ENCODE data around the gene RPL38.

Gene RPL38

DNA sequence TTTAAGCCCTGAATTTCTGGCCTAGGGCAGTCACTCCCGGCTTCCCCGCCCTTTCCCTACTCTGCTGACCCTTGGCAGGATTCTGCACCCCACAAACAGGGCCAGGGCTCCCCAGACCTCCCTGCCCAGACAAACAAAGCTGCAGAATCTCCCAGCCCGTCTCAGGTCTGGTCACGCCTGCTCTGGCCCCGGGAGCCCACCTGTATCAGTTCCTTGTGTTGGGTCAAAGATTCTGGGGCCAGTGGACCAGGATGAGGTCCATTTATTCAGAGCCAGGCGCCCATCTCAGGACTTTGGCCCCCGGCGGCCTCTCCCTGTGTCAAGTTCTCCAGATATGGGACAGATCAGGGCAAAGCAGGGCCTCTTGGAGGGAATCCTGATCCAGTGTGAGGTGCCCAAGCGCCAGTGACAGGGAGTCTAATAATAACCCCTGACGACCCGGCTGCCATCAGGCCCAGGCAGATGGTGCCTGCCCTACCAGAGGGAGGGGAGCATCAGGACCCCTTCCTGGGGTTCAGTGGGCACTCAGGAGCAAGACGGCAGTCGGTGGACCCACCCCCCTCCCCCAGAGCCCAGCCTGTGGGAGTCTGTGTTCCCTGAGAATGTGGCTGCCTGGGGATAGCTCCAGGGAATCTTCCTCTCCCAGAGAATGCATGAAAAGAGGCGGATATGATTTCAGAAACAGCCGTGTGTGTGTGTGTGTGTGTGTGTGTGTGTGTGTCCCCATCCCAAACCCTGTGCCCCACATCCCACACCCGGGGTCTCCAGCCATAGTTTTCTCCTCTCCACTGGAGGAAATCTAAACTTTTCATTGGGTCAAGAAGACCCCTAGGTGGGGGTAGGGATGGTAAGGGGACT, 11.2 kb downstream of the RPL38 start:
- Histone ChIP-seq H3K27me3 (ENCODE audit: insufficient read depth, poor library complexity, severe bottlenecking) (no peaks in the 10 kb centered on the region), H3K4me3 (replicated peaks; ENCODE audit: insufficient read depth, low read length) (no peak overlapping the region), H3K27ac (replicated peaks) (no peak overlapping the region)
- no peak for DNase-seq (ENCODE audit: low read depth in 1 of 2, low spot score in 1 of 2)
- TF ChIP-seq, protein P1, sequence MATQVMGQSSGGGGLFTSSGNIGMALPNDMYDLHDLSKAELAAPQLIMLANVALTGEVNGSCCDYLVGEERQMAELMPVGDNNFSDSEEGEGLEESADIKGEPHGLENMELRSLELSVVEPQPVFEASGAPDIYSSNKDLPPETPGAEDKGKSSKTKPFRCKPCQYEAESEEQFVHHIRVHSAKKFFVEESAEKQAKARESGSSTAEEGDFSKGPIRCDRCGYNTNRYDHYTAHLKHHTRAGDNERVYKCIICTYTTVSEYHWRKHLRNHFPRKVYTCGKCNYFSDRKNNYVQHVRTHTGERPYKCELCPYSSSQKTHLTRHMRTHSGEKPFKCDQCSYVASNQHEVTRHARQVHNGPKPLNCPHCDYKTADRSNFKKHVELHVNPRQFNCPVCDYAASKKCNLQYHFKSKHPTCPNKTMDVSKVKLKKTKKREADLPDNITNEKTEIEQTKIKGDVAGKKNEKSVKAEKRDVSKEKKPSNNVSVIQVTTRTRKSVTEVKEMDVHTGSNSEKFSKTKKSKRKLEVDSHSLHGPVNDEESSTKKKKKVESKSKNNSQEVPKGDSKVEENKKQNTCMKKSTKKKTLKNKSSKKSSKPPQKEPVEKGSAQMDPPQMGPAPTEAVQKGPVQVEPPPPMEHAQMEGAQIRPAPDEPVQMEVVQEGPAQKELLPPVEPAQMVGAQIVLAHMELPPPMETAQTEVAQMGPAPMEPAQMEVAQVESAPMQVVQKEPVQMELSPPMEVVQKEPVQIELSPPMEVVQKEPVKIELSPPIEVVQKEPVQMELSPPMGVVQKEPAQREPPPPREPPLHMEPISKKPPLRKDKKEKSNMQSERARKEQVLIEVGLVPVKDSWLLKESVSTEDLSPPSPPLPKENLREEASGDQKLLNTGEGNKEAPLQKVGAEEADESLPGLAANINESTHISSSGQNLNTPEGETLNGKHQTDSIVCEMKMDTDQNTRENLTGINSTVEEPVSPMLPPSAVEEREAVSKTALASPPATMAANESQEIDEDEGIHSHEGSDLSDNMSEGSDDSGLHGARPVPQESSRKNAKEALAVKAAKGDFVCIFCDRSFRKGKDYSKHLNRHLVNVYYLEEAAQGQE (IDR thresholded peaks at IDR 0.05; ENCODE audit: insufficient replicate concordance, low read depth) = no peak
- TF ChIP-seq, protein P2, sequence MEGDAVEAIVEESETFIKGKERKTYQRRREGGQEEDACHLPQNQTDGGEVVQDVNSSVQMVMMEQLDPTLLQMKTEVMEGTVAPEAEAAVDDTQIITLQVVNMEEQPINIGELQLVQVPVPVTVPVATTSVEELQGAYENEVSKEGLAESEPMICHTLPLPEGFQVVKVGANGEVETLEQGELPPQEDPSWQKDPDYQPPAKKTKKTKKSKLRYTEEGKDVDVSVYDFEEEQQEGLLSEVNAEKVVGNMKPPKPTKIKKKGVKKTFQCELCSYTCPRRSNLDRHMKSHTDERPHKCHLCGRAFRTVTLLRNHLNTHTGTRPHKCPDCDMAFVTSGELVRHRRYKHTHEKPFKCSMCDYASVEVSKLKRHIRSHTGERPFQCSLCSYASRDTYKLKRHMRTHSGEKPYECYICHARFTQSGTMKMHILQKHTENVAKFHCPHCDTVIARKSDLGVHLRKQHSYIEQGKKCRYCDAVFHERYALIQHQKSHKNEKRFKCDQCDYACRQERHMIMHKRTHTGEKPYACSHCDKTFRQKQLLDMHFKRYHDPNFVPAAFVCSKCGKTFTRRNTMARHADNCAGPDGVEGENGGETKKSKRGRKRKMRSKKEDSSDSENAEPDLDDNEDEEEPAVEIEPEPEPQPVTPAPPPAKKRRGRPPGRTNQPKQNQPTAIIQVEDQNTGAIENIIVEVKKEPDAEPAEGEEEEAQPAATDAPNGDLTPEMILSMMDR (IDR thresholded peaks at IDR 0.05; ENCODE audit: insufficient read depth, low read length) = no peak
- TF ChIP-seq GABPA (IDR thresholded peaks at IDR 0.05; ENCODE audit: low read depth) (0 out of 2 replicates have a peak, but pooled peaks have one; percentile 1), POLR2AphosphoS5 (IDR thresholded peaks at IDR 0.05; ENCODE audit: low read depth) (no peak), SPI1 (IDR thresholded peaks at IDR 0.05; ENCODE audit: borderline replicate concordance, low read depth) (no peak)

DNA sequence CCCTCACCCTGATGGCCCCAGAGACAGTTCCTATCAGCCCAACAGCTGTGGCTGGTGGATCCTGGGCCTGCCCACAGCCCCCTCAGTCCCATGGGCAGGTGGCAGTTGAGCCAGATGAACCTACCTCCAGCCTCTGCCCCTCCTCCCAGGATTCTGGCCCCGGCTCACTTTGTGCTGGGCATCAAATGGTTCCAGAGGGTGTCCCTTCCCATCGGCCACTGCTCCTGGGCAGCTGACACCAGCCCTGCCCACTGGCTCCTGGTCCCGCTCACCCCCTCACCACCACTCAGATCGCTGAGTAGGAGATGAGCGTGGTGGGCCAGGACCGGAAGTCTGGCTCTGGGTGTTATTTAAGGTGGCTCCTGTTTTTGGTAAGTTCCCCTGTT, 11.9 kb downstream of the RPL38 start:
- TF ChIP-seq POLR2AphosphoS5 (IDR thresholded peaks at IDR 0.05; ENCODE audit: low read depth) = no peak
- TF ChIP-seq GABPA (IDR thresholded peaks at IDR 0.05; ENCODE audit: low read depth) = no peak
- TF ChIP-seq SPI1 (IDR thresholded peaks at IDR 0.05; ENCODE audit: borderline replicate concordance, low read depth) = no peak
- TF ChIP-seq, protein P2 (IDR thresholded peaks at IDR 0.05; ENCODE audit: insufficient read depth, low read length) = no peak
- TF ChIP-seq, protein P1 (IDR thresholded peaks at IDR 0.05; ENCODE audit: insufficient replicate concordance, low read depth) = no peak
- Histone ChIP-seq H3K4me3 (replicated peaks; ENCODE audit: insufficient read depth, low read length) (no peak overlapping the region), H3K27ac (replicated peaks) (no peak overlapping the region), H3K27me3 (ENCODE audit: insufficient read depth, poor library complexity, severe bottlenecking) (no peaks in the 10 kb centered on the region)
- no peak for DNase-seq (ENCODE audit: low read depth in 1 of 2, low spot score in 1 of 2)

- no peak overlapping the region for H3K4me3 ChIP-seq (replicated peaks; ENCODE audit: insufficient read depth, low read length)
- TF ChIP-seq, protein P1 (IDR thresholded peaks at IDR 0.05; ENCODE audit: insufficient replicate concordance, low read depth) = no peak
- TF ChIP-seq POLR2AphosphoS5 (IDR thresholded peaks at IDR 0.05; ENCODE audit: low read depth) = no peak
- TF ChIP-seq GABPA (IDR thresholded peaks at IDR 0.05; ENCODE audit: low read depth) = no peak
- TF ChIP-seq, protein P2 (IDR thresholded peaks at IDR 0.05; ENCODE audit: insufficient read depth, low read length) = no peak
- no peak for TF ChIP-seq SPI1 (IDR thresholded peaks at IDR 0.05; ENCODE audit: borderline replicate concordance, low read depth)
These were observed 13.0 kb downstream of the RPL38 start for GRCh38 chr17:74216505-74216904.

More at GRCh38 chr17:74216505-74216904, 13.0 kb downstream of the RPL38 start:
- Histone ChIP-seq H3K27ac (replicated peaks) (no peak overlapping the region), H3K27me3 (ENCODE audit: insufficient read depth, poor library complexity, severe bottlenecking) (no peaks in the 10 kb centered on the region)
- DNase-seq (ENCODE audit: low read depth in 1 of 2, low spot score in 1 of 2) = no peak

Data from HL-60 (cell line).